K562 (cell line): ENCODE measurements around the gene CCNY. TPM values are rescaled to one million over a fixed set of nuclear protein-coding genes. Genes with fewer than 3 reads are reported as not detected.

ENCODE experiments used
- CXXC5 ChIP-seq: fragments of 250-450 bp; sonication (Bioruptor Pico); IDR thresholded peaks from 2 replicates; pipeline ENCODE4 v1.8.0; 2022; ENCODE audit warnings: inconsistent platforms, mild to moderate bottlenecking, moderate library complexity
- ESRRA ChIP-seq: fragments of 450-650 bp; IDR thresholded peaks from 2 replicates; pipeline ENCODE4 v1.6.1; 2014; ENCODE audit warnings: low read depth, mild to moderate bottlenecking, moderate library complexity, borderline replicate concordance
- GTF3C2 ChIP-seq: IDR thresholded peaks from 3 replicates; pipeline ENCODE4 v1.6.1; 2011; ENCODE audit warnings: borderline replicate concordance, mild to moderate bottlenecking, moderate library complexity; ENCODE audit not compliant: insufficient read length; ENCODE audit errors: extremely low read depth
- HDAC1 ChIP-seq, 2 experiments: fragments of 450-650 bp; IDR thresholded peaks; 2 replicates each; pipeline ENCODE4 v1.6.1; 2016 to 2017; ENCODE audit warnings: inconsistent platforms in 1 of 2, mild to moderate bottlenecking in 1 of 2, moderate library complexity in 1 of 2
- HES1 ChIP-seq: fragments of 450-650 bp; IDR thresholded peaks from 2 replicates; pipeline ENCODE4 v1.6.1; 2016; ENCODE audit warnings: low read depth, mild to moderate bottlenecking, moderate library complexity
- JUND ChIP-seq, 2 experiments: IDR thresholded peaks; 2 replicates in 1 of 2; 3 replicates in 1 of 2; pipeline ENCODE4 v1.6.1; 2011; ENCODE audit warnings: borderline replicate concordance in 2 of 2, low read depth in 2 of 2, low read length in 2 of 2, improper control_type of control experiment in 1 of 2, missing biosample characterization in 1 of 2, missing genetic modification characterization in 1 of 2, missing genetic modification reagents in 1 of 2
- NFXL1 ChIP-seq: fragments of 450-650 bp; formaldehyde crosslinking; IDR thresholded peaks from 2 replicates; pipeline ENCODE4 v1.4.0; 2021; ENCODE audit warnings: mild to moderate bottlenecking
- REST ChIP-seq, 2 experiments: fragments of 450-650 bp; formaldehyde crosslinking in 1 of 2; IDR thresholded peaks; 2 replicates each; pipeline versions ENCODE4 v1.4.0 to v1.6.1; 2014 to 2020; ENCODE audit warnings: mild to moderate bottlenecking in 2 of 2, borderline replicate concordance in 1 of 2, low read depth in 1 of 2
- ZNF507 ChIP-seq: conservative IDR thresholded peaks from 2 replicates; pipeline ENCODE4 v1.6.1; 2017; ENCODE audit warnings: missing genetic modification characterization, missing compliant biosample characterization
- ZNF780A ChIP-seq: fragments of 250-450 bp; sonication (Bioruptor Pico); IDR thresholded peaks from 2 replicates; pipeline ENCODE4 v1.5.0; 2021; ENCODE audit warnings: mild to moderate bottlenecking
- polyA plus RNA-seq, 8 experiments: library from polyadenylated mRNA; depleted of rRNA in 4 of 8; stranded (reverse) in 5 of 8; unstranded in 3 of 8; fragments of >200 nt; fragmentation: Nextera tagmentation in 2 of 8; fragmentation: Illumina TruSeq in 1 of 8; extraction: Ambion mirVana in 2 of 8; extraction: Trizol in 1 of 8; gene quantifications; 2 replicates each; pipeline versions ENCODE4 v1.2.1 to v1.2.3, GENCODE V29; 2011 to 2014; ENCODE audit warnings: inconsistent platforms in 1 of 8, missing spikeins in 1 of 8
- total RNA-seq, 7 experiments: library from RNA; depleted of rRNA in 6 of 7; stranded (reverse); fragments of >200 nt in 6 of 7; fragmentation: Illumina TruSeq in 2 of 7; extraction: Trizol in 2 of 7; gene quantifications; 2 replicates each; pipeline versions ENCODE4 v1.2.1 to v1.2.3, GENCODE V29; 2011 to 2021; ENCODE audit warnings: low replicate concordance in 1 of 7
- TF ChIP-seq, protein P1 (sequence below): fragments of 250-450 bp; sonication (Bioruptor Pico); IDR thresholded peaks from 2 replicates; pipeline ENCODE4 v1.5.0; 2022; ENCODE audit warnings: mild to moderate bottlenecking

CCNY gene
- total and polyA plus RNA-seq, 9 of the 15 experiments (the other 6 are each of a cell fraction or from before 2014, with no cell fraction given): 8.4 to 109 (median 38.6) TPM

GRCh38 chr10:35392482-35393228, 56.3 kb downstream of the CCNY start (continued):
- no peak for TF ChIP-seq HES1
- TF ChIP-seq ESRRA: no peak
- TF ChIP-seq CXXC5: peak; percentile 41
- no peak for TF ChIP-seq ZNF780A
- no peak for TF ChIP-seq HDAC1 (IDR thresholded peaks at IDR 0.05)
- TF ChIP-seq GTF3C2: no peak
- no peak for TF ChIP-seq JUND (IDR thresholded peaks at IDR 0.05; ENCODE audit: borderline replicate concordance, low read depth, low read length)
- 0 out of 3 replicates have a peak, but pooled peaks have one; percentile 12 for TF ChIP-seq JUND (tag; IDR thresholded peaks at IDR 0.05; ENCODE audit: borderline replicate concordance, low read depth, low read length)
- no peak for TF ChIP-seq ZNF507
- no peak for TF ChIP-seq REST (IDR thresholded peaks at IDR 0.05; ENCODE audit: borderline replicate concordance)
- TF ChIP-seq REST (CRISPR knock-in tag; IDR thresholded peaks at IDR 0.05; ENCODE audit: low read depth): 0 out of 2 replicates have a peak, but pooled peaks have one; percentile 40
- TF ChIP-seq NFXL1 (CRISPR knock-in tag): 0 out of 2 replicates have a peak, but pooled peaks have one; percentile 27
- TF ChIP-seq, protein P1, sequence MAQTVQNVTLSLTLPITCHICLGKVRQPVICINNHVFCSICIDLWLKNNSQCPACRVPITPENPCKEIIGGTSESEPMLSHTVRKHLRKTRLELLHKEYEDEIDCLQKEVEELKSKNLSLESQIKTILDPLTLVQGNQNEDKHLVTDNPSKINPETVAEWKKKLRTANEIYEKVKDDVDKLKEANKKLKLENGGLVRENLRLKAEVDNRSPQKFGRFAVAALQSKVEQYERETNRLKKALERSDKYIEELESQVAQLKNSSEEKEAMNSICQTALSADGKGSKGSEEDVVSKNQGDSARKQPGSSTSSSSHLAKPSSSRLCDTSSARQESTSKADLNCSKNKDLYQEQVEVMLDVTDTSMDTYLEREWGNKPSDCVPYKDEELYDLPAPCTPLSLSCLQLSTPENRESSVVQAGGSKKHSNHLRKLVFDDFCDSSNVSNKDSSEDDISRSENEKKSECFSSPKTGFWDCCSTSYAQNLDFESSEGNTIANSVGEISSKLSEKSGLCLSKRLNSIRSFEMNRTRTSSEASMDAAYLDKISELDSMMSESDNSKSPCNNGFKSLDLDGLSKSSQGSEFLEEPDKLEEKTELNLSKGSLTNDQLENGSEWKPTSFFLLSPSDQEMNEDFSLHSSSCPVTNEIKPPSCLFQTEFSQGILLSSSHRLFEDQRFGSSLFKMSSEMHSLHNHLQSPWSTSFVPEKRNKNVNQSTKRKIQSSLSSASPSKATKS (CRISPR knock-in tag): no peak
